GM21723 (cell line): ENCODE measurements around the gene GSDMA.
A peak's percentile ranks its signal among the peaks of the same experiment; 100 is the strongest.

Experiments
- ATAC-seq: cut with Tn5 transposase; IDR thresholded peaks from one replicate; pipeline ENCODE4 v1.9.1; 2021; ENCODE audit warnings: mild to moderate bottlenecking, moderate library complexity; ENCODE audit not compliant: unreplicated experiment

The GSDMA gene

GRCh38 chr17:39960524-39961041 is 2.2 kb upstream of the GSDMA start:
- ATAC-seq = no peak

GRCh38 chr17:39963829-39964228 is 1.0 kb downstream of the GSDMA start:
- no peak for ATAC-seq

GRCh38 chr17:39965017-39965699 is 2.4 kb downstream of the GSDMA start:
- no peak for ATAC-seq

GRCh38 chr17:39966771-39967170 is 4.0 kb downstream of the GSDMA start:
- no peak for ATAC-seq

GRCh38 chr17:39968761-39969160 is 6.0 kb downstream of the GSDMA start:
- no peak for ATAC-seq

GRCh38 chr17:39969375-39969774 is 6.6 kb downstream of the GSDMA start:
- no peak for ATAC-seq

GRCh38 chr17:39970157-39970692 is 7.4 kb downstream of the GSDMA start:
- no peak for ATAC-seq

- ATAC-seq = no peak
These were observed 8.3 kb downstream of the GSDMA start for GRCh38 chr17:39971076-39971603.

- ATAC-seq = no peak
These were observed 9.5 kb downstream of the GSDMA start for GRCh38 chr17:39972271-39972670.

- no peak for ATAC-seq
These were observed 10.7 kb downstream of the GSDMA start for GRCh38 chr17:39973496-39973895.

GRCh38 chr17:39974433-39974832 is 11.6 kb downstream of the GSDMA start:
- ATAC-seq = no peak

GRCh38 chr17:39975801-39976200 is 13.0 kb downstream of the GSDMA start:
- ATAC-seq = no peak

GRCh38 chr17:39979016-39979670 is 16.3 kb downstream of the GSDMA start:
- ATAC-seq = no peak

GRCh38 chr17:39979893-39980350 is 17.1 kb downstream of the GSDMA start:
- peak; percentile 23 for ATAC-seq

GRCh38 chr17:39980351-39981206 is 17.8 kb downstream of the GSDMA start, which contains the start of gene PSMD3:
Gene PSMD3, plus strand, starts transcription at chr17:39980807. Its CDS starts 164 bp downstream, at chr17:39980971.
- ATAC-seq = peak; percentile 88

GRCh38 chr17:39981207-39981741 is 18.5 kb downstream of the GSDMA start:
- ATAC-seq = no peak

- no peak for ATAC-seq
These were observed 19.1 kb downstream of the GSDMA start for GRCh38 chr17:39981766-39982375.

GRCh38 chr17:39988206-39988810 is 25.5 kb downstream of the GSDMA start:
- ATAC-seq = no peak

GRCh38 chr17:39994448-39994847 is 31.6 kb downstream of the GSDMA start:
- no peak for ATAC-seq

- ATAC-seq = no peak
These were observed 32.6 kb downstream of the GSDMA start for GRCh38 chr17:39995438-39995837.
